ENCODE results near the gene SCCPDH. TPM values are rescaled to one million over a fixed set of nuclear protein-coding genes. Genes with fewer than 3 reads are reported as not detected.
"Not testable (repeated sequence)": the region's sequence is repeated elsewhere in the genome, so short reads cannot be mapped to it uniquely, and the experiment has no call there.

Gene SCCPDH
- total and polyA plus RNA-seq, 2 donors (not counting 1 experiment from before 2014, with no cell fraction given) = 1.7 to 6.6 TPM

- H3K79me2 ChIP-seq (ENCODE audit: control insufficient read depth, insufficient read depth, low read length); H2AFZ ChIP-seq (ENCODE audit: insufficient read depth, low read depth, low read length, poor library complexity, severe bottlenecking); H3K9me3 Mint-ChIP-seq (ENCODE audit: insufficient read depth); POLR2A ChIA-PET; H3K27ac ChIP-seq (ENCODE audit: low read length in 2 of 2); H3K4me3 Mint-ChIP-seq; H3K27ac Mint-ChIP-seq; H3K4me3 ChIP-seq (ENCODE audit: control extremely low read depth in 1 of 5, extremely low read depth in 1 of 5, insufficient read depth in 1 of 5, low read depth in 2 of 5, low read length in 4 of 5); H3K36me3 ChIP-seq (replicated peaks in 1 of 2; ENCODE audit: control extremely low read depth in 1 of 2, control insufficient read depth in 1 of 2, extremely low read depth in 1 of 2, insufficient read depth in 2 of 2, low read length in 1 of 2); H3K9ac ChIP-seq (ENCODE audit: low read length); H4K20me1 ChIP-seq (ENCODE audit: control insufficient read depth, insufficient read depth, low read length, poor library complexity, severe bottlenecking); H3K4me1 Mint-ChIP-seq; ATAC-seq (ENCODE audit: low read depth); H3K9me3 ChIP-seq (ENCODE audit: control extremely low read depth in 1 of 3, control insufficient read depth in 2 of 3, insufficient read depth in 1 of 3, low read length in 2 of 3); DNase-seq; H3K4me2 ChIP-seq (replicated peaks; ENCODE audit: low read depth, low read length, poor library complexity, severe bottlenecking); H3K27me3 Mint-ChIP-seq; intact Hi-C loops (cut with micrococcal nuclease); CTCF ChIA-PET: not testable (repeated sequence)
- H3K4me1 ChIP-seq (ENCODE audit: control insufficient read depth in 2 of 2, insufficient read depth in 2 of 2, low read length in 2 of 2) = peaks cover 6 to 13% of the 10 kb centered on the region in 2 donors
- WGBS (ENCODE audit: insufficient coverage) = 89% methylated on average over 2 of the region's 7 CpGs
- peaks cover 0 to 12% (median 0%) of the 10 kb centered on the region in 4 experiments for H3K27me3 ChIP-seq (replicated peaks in 1 of 4; ENCODE audit: control extremely low read depth in 1 of 4, control insufficient read depth in 3 of 4, insufficient read depth in 4 of 4, low read length in 3 of 4)
Observed at GRCh38 chr1:246720814-246721213, 3.4 kb upstream of the SCCPDH start.

GRCh38 chr1:246722720-246723119 lies 1.5 kb upstream of the SCCPDH start:
- POLR2A ChIA-PET = no interaction called here
- TF ChIP-seq CTCF (IDR thresholded peaks at IDR 0.05) = no peak
- no peak for TF ChIP-seq EZH2 (IDR thresholded peaks at IDR 0.05; ENCODE audit: borderline replicate concordance, insufficient read depth, low read depth, low read length, poor library complexity, severe bottlenecking)
- Histone ChIP-seq H2AFZ (ENCODE audit: insufficient read depth, low read depth, low read length, poor library complexity, severe bottlenecking) (no peak overlapping the region), H4K20me1 (ENCODE audit: control insufficient read depth, insufficient read depth, low read length, poor library complexity, severe bottlenecking) (no peaks in the 10 kb centered on the region), H3K27me3 (replicated peaks in 1 of 4; ENCODE audit: control extremely low read depth in 1 of 4, control insufficient read depth in 3 of 4, insufficient read depth in 4 of 4, low read length in 3 of 4) (peaks cover 0 to 12% (median 0%) of the 10 kb centered on the region in 4 experiments), H3K4me3 (ENCODE audit: control extremely low read depth in 1 of 5, extremely low read depth in 1 of 5, insufficient read depth in 1 of 5, low read depth in 2 of 5, low read length in 4 of 5) (no peak overlapping the region), H3K4me1 (ENCODE audit: control insufficient read depth in 2 of 2, insufficient read depth in 2 of 2, low read length in 2 of 2) (peaks cover 6 to 13% of the 10 kb centered on the region in 2 donors), H3K4me2 (replicated peaks; ENCODE audit: low read depth, low read length, poor library complexity, severe bottlenecking) (no peak overlapping the region), H3K36me3 (replicated peaks in 1 of 2; ENCODE audit: control extremely low read depth in 1 of 2, control insufficient read depth in 1 of 2, extremely low read depth in 1 of 2, insufficient read depth in 2 of 2, low read length in 1 of 2) (no peaks in the 10 kb centered on the region), H3K27ac (ENCODE audit: low read length in 2 of 2) (no peak overlapping the region), H3K9ac (ENCODE audit: low read length) (no peak overlapping the region), H3K79me2 (ENCODE audit: control insufficient read depth, insufficient read depth, low read length) (no peaks in the 10 kb centered on the region), H3K9me3 (ENCODE audit: control extremely low read depth in 1 of 3, control insufficient read depth in 2 of 3, insufficient read depth in 1 of 3, low read length in 2 of 3) (no peaks in the 10 kb centered on the region)
- peaks cover 7% of the 10 kb centered on the region for H3K4me1 Mint-ChIP-seq
- H3K9me3 Mint-ChIP-seq (ENCODE audit: insufficient read depth) = peaks cover 4% of the 10 kb centered on the region
- ATAC-seq (ENCODE audit: low read depth) (no peak), DNase-seq (no peak)
- no peak overlapping the region for H3K27ac Mint-ChIP-seq
- intact Hi-C loops (cut with micrococcal nuclease) = no loop called here
- no CpG with 5 or more reads among the region's 4 CpGs for WGBS (ENCODE audit: insufficient coverage)
- H3K4me3 Mint-ChIP-seq = no peak overlapping the region
- H3K27me3 Mint-ChIP-seq = no peaks in the 10 kb centered on the region
- CTCF ChIA-PET = no interaction called here
